ENCODE measurements around the gene TCF4.
A peak's percentile ranks its signal among the peaks of the same experiment; 100 is the strongest.

The TCF4 gene

GRCh38 chr18:55340998-55341397 is 247.0 kb downstream of the TCF4 start:
- DNase-seq (ENCODE audit: extremely low spot score, insufficient read length, low read depth): no peak
- FAIRE-seq: no peak

GRCh38 chr18:55339990-55340389 is 248.0 kb downstream of the TCF4 start:
- FAIRE-seq (no peak), DNase-seq (ENCODE audit: extremely low spot score, insufficient read length, low read depth) (no peak)

GRCh38 chr18:55338978-55339650 is 248.9 kb downstream of the TCF4 start:
- no peak for DNase-seq (ENCODE audit: extremely low spot score, insufficient read length, low read depth)
- FAIRE-seq: no peak

- DNase-seq (ENCODE audit: extremely low spot score, insufficient read length, low read depth): no peak
- peak; percentile 39 for FAIRE-seq
Measured at GRCh38 chr18:55337908-55338521, 250.0 kb downstream of the TCF4 start.

- DNase-seq (ENCODE audit: extremely low spot score, insufficient read length, low read depth) (no peak), FAIRE-seq (no peak)
Measured at GRCh38 chr18:55337138-55337537, 250.9 kb downstream of the TCF4 start.

- FAIRE-seq (no peak), DNase-seq (ENCODE audit: extremely low spot score, insufficient read length, low read depth) (no peak)
Measured at GRCh38 chr18:55336438-55337100, 251.4 kb downstream of the TCF4 start.

- FAIRE-seq (no peak), DNase-seq (ENCODE audit: extremely low spot score, insufficient read length, low read depth) (no peak)
Measured at GRCh38 chr18:55334875-55335274, 253.1 kb downstream of the TCF4 start.

GRCh38 chr18:55331301-55331700 is 256.7 kb downstream of the TCF4 start:
- FAIRE-seq (no peak), DNase-seq (ENCODE audit: extremely low spot score, insufficient read length, low read depth) (no peak)

- DNase-seq (ENCODE audit: extremely low spot score, insufficient read length, low read depth): no peak
Measured at GRCh38 chr18:55328301-55328700, 259.7 kb downstream of the TCF4 start.

GRCh38 chr18:55327454-55327853 is 260.5 kb downstream of the TCF4 start:
- no peak for FAIRE-seq
- DNase-seq (ENCODE audit: extremely low spot score, insufficient read length, low read depth): no peak

More at GRCh38 chr18:55328301-55328700, 259.7 kb downstream of the TCF4 start:
- FAIRE-seq: peak; percentile 78

- DNase-seq (ENCODE audit: extremely low spot score, insufficient read length, low read depth) (no peak), FAIRE-seq (no peak)
Measured at GRCh38 chr18:55326134-55326533, 261.9 kb downstream of the TCF4 start.

- DNase-seq (ENCODE audit: extremely low spot score, insufficient read length, low read depth): no peak
Measured at GRCh38 chr18:55324166-55324565, 263.8 kb downstream of the TCF4 start.

GRCh38 chr18:55323051-55323994 is 264.7 kb downstream of the TCF4 start:
- FAIRE-seq: peak; percentile 63
- no peak for DNase-seq (ENCODE audit: extremely low spot score, insufficient read length, low read depth)

More at GRCh38 chr18:55324166-55324565, 263.8 kb downstream of the TCF4 start:
- FAIRE-seq: no peak

GRCh38 chr18:55322178-55322735 is 265.7 kb downstream of the TCF4 start:
- DNase-seq (ENCODE audit: extremely low spot score, insufficient read length, low read depth) (no peak), FAIRE-seq (no peak)

GRCh38 chr18:55321265-55322177 is 266.5 kb downstream of the TCF4 start:
- DNase-seq (ENCODE audit: extremely low spot score, insufficient read length, low read depth): no peak
- peak; percentile 91 for FAIRE-seq

GRCh38 chr18:55320424-55321264 is 267.3 kb downstream of the TCF4 start:
- FAIRE-seq: peak; percentile 70

GRCh38 chr18:55319459-55320193 is 268.4 kb downstream of the TCF4 start:
- FAIRE-seq (peak; percentile 49), DNase-seq (ENCODE audit: extremely low spot score, insufficient read length, low read depth) (no peak)

More at GRCh38 chr18:55320424-55321264, 267.3 kb downstream of the TCF4 start:
- no peak for DNase-seq (ENCODE audit: extremely low spot score, insufficient read length, low read depth)
